Measurements from ENCODE around the gene TRAM2. TPM values are rescaled to one million over a fixed set of nuclear protein-coding genes. Genes with fewer than 3 reads are reported as not detected.

TRAM2 gene
- total and polyA plus RNA-seq, 2 of the 8 experiments (the other 6 are each of a cell fraction or from before 2014, with no cell fraction given), result 9.0 to 21.4 TPM

- 91% methylated on average over 20 of the region's 20 CpGs; no CpG with 5 or more reads in 1 of the 2 experiments for WGBS, 2 experiments (ENCODE audit: extremely low coverage in 1 of 2, insufficient coverage in 1 of 2, insufficient read length in 1 of 2, insufficient replicate concordance in 2 of 2, low coverage in 1 of 2, low lambda C conversion rate in 2 of 2, missing lambda C conversion rate in 1 of 2)
- no peak for TF ChIP-seq CTBP2 (IDR thresholded peaks at IDR 0.05; ENCODE audit: borderline replicate concordance, insufficient read depth, insufficient read length, low read length)
- no peak for TF ChIP-seq CHD2 (IDR thresholded peaks at IDR 0.05; ENCODE audit: low read length)
- TF ChIP-seq HDAC2 (IDR thresholded peaks at IDR 0.05; ENCODE audit: borderline replicate concordance in 1 of 2, low read depth in 2 of 2, low read length in 2 of 2), result no peak
- TF ChIP-seq USF2 (IDR thresholded peaks at IDR 0.05; ENCODE audit: low read length), result no peak
- no peak for TF ChIP-seq TEAD4 (IDR thresholded peaks at IDR 0.05; ENCODE audit: low read depth, low read length)
- no peak for TF ChIP-seq RXRA (IDR thresholded peaks at IDR 0.05; ENCODE audit: insufficient read depth, low read depth, low read length)
- no peak for TF ChIP-seq JUND (IDR thresholded peaks at IDR 0.05; ENCODE audit: low read length)
- TF ChIP-seq MAFK (IDR thresholded peaks at IDR 0.05; ENCODE audit: low read depth, low read length), result no peak
- no peak for TF ChIP-seq RNF2 (IDR thresholded peaks at IDR 0.05; ENCODE audit: borderline replicate concordance, low read depth, low read length, missing control alignments, poor library complexity, severe bottlenecking)
- no peak for TF ChIP-seq SIRT6 (IDR thresholded peaks at IDR 0.05; ENCODE audit: low read length)
- TF ChIP-seq TCF12 (IDR thresholded peaks at IDR 0.05; ENCODE audit: low read depth, low read length), result no peak
These were observed 74.4 kb downstream of the TRAM2 start for GRCh38 chr6:52502306-52503029.

More at GRCh38 chr6:52502306-52503029, 74.4 kb downstream of the TRAM2 start:
- no peak overlapping the region for H3K9ac ChIP-seq (replicated peaks in 1 of 4; ENCODE audit: extremely low read depth in 1 of 4, low read depth in 3 of 4, low read length in 3 of 4)
- H3K56ac ChIP-seq (replicated peaks; ENCODE audit: insufficient read length, low read depth, low read length), result no peak overlapping the region
- peaks cover 0 to 7% (median 3%) of the 10 kb centered on the region in 4 experiments; a peak in 4 of 7 replicates for H3K4me1 ChIP-seq (replicated peaks in 1 of 4; ENCODE audit: control insufficient read depth in 3 of 4, insufficient read depth in 4 of 4, low read length in 3 of 4)
- no peak overlapping the region for H2BK12ac ChIP-seq (ENCODE audit: low read depth, low read length)
- H3K79me2 ChIP-seq (ENCODE audit: control insufficient read depth in 1 of 2, insufficient read depth in 2 of 2, low read length in 2 of 2), result no peaks in the 10 kb centered on the region
- H2BK120ac ChIP-seq (replicated peaks; ENCODE audit: low read depth, low read length), result no peak overlapping the region
- H3K27ac ChIP-seq (ENCODE audit: low read depth, low read length), result no peak overlapping the region
- no peak overlapping the region for H2AK5ac ChIP-seq (ENCODE audit: low read depth, low read length)
- H3K9me3 ChIP-seq (ENCODE audit: insufficient read depth in 2 of 2, low read depth in 1 of 2, low read length in 1 of 2), result no peaks in the 10 kb centered on the region
- H4K8ac ChIP-seq (ENCODE audit: extremely low read depth, insufficient read depth, low read length), result no peak overlapping the region
- H3K27me3 ChIP-seq (replicated peaks in 1 of 4; ENCODE audit: control insufficient read depth in 3 of 4, extremely low read depth in 1 of 4, insufficient read depth in 3 of 4, low read length in 3 of 4), result no peaks in the 10 kb centered on the region
- H3K23ac ChIP-seq (ENCODE audit: insufficient read length), result no peak overlapping the region
- FAIRE-seq (no peak), DNase-seq (ENCODE audit: low read depth in 1 of 2, low spot score in 2 of 2) (no peak)
- H2BK15ac ChIP-seq (ENCODE audit: low read length), result no peak overlapping the region
- POLR2A ChIA-PET (ENCODE audit: partially characterized antibody), result no interaction called here
- H3K14ac ChIP-seq (ENCODE audit: insufficient read length), result no peak overlapping the region
- no peaks in the 10 kb centered on the region for H4K20me1 ChIP-seq (replicated peaks in 1 of 2; ENCODE audit: control insufficient read depth in 1 of 2, insufficient read depth in 2 of 2, low read length in 2 of 2)
- H3K4me2 ChIP-seq (ENCODE audit: insufficient read depth in 1 of 2, low read depth in 2 of 2, low read length in 2 of 2), result no peak overlapping the region
- no peak overlapping the region for H4K91ac ChIP-seq (replicated peaks; ENCODE audit: insufficient read length, low read length)
- CTCF ChIA-PET (ENCODE audit: partially characterized antibody), result interaction anchor here (1.0 to 1.6 kb wide), 8 partner anchors 18 to 96 kb away, joined by 3 to 6 read pairs (median 4); no protein-coding TSS in a partner anchor
- H3K79me1 ChIP-seq (ENCODE audit: low read depth, low read length), result no peaks in the 10 kb centered on the region
- H3K18ac ChIP-seq (ENCODE audit: extremely low read depth, low read length), result no peak overlapping the region
- no peak overlapping the region for H2BK20ac ChIP-seq (ENCODE audit: low read length)
- no peak overlapping the region for H3K4ac ChIP-seq (replicated peaks; ENCODE audit: insufficient read length, low read depth, low read length)
- H3K4me3 ChIP-seq (ENCODE audit: extremely low read depth in 1 of 4, insufficient read depth in 2 of 4, low read depth in 3 of 4, low read length in 4 of 4), result no peak overlapping the region
- no peak overlapping the region for H2BK5ac ChIP-seq (ENCODE audit: low read depth, low read length)
- H3K23me2 ChIP-seq (ENCODE audit: low read depth, low read length), result no peaks in the 10 kb centered on the region
- no peak overlapping the region for H2AFZ ChIP-seq (ENCODE audit: low read length)
- H3K36me3 ChIP-seq (ENCODE audit: control insufficient read depth in 2 of 4, insufficient read depth in 4 of 4, low read length in 3 of 4), result peaks cover 0 to 14% (median 2%) of the 10 kb centered on the region in 4 experiments; a peak in 2 of 8 replicates
- H4K5ac ChIP-seq (ENCODE audit: insufficient read length, low read depth, low read length), result no peak overlapping the region
